ENCODE results near the gene E2F6. TPM values are rescaled to one million over a fixed set of nuclear protein-coding genes. Genes with fewer than 3 reads are reported as not detected.
"Not testable (repeated sequence)": the region's sequence is repeated elsewhere in the genome, so short reads cannot be mapped to it uniquely, and the experiment has no call there.

Gene E2F6
- total RNA-seq, 1 donor: 6.2 TPM

- DNase-seq (ENCODE audit: low read depth in 2 of 3, low spot score in 2 of 3): peak in 1 of 3 donors; percentile 4
These were observed 47.9 kb downstream of the E2F6 start for GRCh38 chr2:11417946-11418585.

GRCh38 chr2:11416931-11417330 lies 49.0 kb downstream of the E2F6 start:
- no peak for DNase-seq (ENCODE audit: low read depth in 2 of 3, low spot score in 2 of 3)

DNA sequence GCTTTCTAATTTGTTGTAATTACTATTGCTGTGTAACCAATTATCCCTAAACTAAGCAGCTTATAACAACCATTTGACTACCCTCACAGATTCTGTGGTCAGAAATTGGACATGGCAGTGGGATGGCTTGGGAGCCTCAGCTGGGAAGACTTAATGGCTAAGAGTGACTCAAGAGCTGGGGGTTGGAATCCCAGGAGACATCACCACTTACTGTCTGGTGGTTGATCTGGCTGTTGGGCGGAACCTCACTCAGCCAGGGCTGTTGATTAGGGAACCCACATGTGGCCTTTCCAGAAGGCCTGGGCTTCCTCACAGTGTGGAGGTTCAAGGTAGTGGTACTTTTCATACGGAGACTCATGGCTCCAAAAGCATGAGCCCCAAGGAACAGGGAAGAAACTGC lies 49.8 kb downstream of the E2F6 start:
- no peak for DNase-seq (ENCODE audit: low read depth in 2 of 3, low spot score in 2 of 3)

DNA sequence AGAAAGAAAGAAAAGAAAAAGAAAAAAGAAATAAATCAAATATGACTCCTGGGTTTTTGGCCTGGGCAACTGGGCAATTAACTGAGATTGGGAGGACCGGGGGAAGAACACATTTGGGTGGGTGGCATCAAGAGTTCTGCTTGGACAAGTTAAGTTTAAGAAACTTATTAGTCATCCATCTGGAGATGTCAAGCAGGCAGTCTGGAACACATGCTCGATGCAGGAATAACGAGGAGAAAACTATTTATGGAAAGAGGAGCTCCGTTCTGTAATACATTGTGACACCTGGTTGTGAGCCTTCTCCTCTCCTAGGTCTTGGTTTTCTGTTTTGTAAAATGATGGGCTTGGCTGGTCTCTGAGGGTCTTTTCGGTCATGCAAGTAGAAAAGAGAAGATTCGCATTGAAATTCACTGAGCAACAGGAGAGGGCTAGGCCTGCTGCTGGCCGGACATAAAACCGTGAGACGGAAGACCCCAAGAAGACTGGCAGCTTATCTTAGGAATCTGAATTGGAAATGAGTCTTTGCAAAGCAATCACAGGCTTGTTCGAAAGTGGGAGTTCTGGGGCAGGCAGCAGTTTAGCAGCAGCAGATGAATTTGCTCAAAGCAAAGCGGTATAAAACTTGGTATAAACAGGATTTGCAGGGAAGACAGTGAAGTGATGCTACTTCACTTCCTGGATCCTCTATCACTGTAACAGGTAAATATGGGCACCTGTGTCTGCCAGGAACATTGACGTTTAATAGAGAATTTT lies 51.4 kb downstream of the E2F6 start:
- no peak for DNase-seq (ENCODE audit: low read depth in 2 of 3, low spot score in 2 of 3)

- DNase-seq (ENCODE audit: low read depth in 2 of 3, low spot score in 2 of 3): no peak
These were observed 53.5 kb downstream of the E2F6 start for GRCh38 chr2:11412449-11412810.

DNA sequence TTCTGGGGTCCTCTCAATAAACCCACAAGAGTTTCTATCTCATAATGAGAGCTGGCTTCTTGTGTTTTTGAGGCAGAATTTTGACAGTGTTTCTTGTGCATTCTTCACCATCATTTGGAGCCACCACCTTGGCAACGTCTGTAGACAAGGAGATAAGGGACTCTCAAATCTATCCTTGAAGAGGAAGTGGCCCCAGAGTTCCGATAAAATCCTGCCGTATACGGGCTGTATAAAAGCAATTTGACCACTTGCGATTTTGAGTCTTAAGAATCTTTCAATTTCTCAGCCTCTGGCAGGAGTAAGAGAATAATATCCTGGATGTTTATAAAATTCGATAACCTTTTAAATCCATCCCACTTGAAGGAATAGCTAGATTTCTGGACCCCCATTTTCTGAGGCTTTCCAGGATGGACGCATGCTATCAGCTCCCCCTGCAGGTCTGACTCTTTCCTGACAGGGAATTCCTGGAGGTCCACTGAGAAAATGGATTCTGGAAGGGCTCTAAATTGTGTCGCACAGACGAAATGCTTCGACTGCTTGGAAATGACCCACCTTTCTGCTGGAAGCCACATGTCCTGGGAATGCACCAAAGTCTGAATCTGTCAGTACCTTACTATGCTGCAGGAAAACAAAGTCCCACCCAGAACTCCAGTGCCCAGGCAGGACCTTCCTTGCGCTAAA lies 54.1 kb downstream of the E2F6 start:
- DNase-seq (ENCODE audit: low read depth in 2 of 3, low spot score in 2 of 3): peak in 2 of 3 donors; percentile 16 to 35

GRCh38 chr2:11411244-11411643 lies 54.7 kb downstream of the E2F6 start:
- no peak for DNase-seq (ENCODE audit: low read depth in 2 of 3, low spot score in 2 of 3)

DNA sequence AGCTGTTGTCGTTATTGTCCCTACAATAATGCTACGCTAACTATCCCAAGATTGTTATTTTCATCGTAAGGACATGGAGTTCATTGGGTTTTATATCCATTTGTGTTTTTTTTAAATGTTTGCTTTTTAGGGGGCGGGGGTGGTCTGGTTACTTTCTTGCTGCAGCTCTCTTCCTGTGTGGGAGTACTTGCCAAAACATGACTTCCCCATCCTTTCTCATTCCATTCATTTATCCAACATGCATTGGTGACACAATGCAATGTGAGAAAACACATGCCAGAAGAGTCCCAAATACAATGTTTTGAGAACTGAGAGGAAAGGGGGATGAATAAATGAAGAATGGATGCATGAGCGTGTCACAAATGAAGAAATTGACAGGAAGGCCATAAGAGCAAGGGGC lies 55.9 kb downstream of the E2F6 start:
- DNase-seq (ENCODE audit: low read depth in 2 of 3, low spot score in 2 of 3): no peak

DNA sequence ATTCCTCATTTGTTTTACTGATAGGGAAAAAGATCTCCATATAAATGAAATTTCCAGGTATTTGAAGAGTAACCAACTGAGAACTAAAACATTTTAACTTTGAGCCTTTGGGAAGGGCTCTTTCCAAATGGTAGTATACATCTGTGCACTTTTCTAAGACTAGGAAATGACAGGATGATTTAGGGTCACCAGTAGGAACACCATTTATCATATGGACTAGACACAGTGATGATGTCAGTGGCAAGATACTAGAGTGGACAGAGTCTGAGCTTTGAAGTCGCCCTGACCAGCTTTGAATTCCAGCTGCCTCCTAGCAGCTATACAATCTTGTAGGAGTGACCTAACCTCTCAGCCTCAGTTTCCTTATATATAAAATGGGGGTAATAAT lies 56.4 kb downstream of the E2F6 start:
- no peak for DNase-seq (ENCODE audit: low read depth in 2 of 3, low spot score in 2 of 3)

DNA sequence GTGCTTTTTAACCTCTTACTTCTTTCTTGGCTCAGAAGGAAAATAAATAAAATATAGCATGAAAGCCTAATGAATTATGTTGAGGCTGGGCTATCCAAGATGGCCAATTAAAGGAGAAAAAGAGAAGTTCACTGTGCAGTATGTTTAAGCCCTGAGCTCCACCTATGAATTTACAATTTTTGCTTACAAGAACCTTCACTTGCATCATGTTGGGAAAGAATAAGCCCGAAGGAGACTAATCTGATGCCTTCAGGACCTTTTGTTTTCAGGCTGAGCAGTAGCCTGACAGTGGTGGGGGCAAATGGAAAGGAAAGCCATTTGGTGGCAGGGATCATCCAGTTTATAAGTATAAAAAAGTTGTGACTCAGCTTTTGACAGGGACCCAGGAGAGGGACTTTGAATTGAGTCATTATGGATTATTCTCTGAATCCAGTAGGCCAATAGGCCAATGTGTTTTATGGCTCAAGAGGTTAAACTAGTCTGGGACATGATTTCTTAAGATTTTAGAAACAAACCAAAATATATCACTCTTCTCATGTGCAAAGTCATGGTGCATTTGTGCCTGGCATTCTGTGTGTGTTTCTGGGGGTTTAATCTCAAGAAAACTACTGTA lies 56.9 kb downstream of the E2F6 start:
- no peak for DNase-seq (ENCODE audit: low read depth in 2 of 3, low spot score in 2 of 3)

DNA sequence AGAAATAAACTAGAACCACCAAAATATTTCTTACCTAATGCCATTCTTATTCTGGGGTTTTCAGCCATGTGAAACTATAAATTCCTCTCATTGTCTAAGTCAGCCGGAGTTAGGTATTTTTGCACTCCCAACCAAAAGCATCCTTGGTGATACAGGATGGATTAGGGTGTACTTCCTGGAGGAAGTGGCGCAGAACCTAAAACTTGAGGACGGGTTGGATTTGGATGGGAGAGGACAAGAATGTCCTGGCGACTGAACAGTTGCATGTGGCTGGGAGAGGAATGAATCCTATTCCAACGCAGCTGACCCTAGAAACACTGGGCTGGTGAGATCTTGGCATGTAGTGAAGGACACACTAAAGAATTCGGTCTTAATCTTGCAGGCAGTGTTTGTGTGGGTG lies 58.5 kb downstream of the E2F6 start:
- no peak for DNase-seq (ENCODE audit: low read depth in 2 of 3, low spot score in 2 of 3)

- no peak for DNase-seq (ENCODE audit: low read depth in 2 of 3, low spot score in 2 of 3)
These were observed 59.0 kb downstream of the E2F6 start for GRCh38 chr2:11406958-11407381.

DNA sequence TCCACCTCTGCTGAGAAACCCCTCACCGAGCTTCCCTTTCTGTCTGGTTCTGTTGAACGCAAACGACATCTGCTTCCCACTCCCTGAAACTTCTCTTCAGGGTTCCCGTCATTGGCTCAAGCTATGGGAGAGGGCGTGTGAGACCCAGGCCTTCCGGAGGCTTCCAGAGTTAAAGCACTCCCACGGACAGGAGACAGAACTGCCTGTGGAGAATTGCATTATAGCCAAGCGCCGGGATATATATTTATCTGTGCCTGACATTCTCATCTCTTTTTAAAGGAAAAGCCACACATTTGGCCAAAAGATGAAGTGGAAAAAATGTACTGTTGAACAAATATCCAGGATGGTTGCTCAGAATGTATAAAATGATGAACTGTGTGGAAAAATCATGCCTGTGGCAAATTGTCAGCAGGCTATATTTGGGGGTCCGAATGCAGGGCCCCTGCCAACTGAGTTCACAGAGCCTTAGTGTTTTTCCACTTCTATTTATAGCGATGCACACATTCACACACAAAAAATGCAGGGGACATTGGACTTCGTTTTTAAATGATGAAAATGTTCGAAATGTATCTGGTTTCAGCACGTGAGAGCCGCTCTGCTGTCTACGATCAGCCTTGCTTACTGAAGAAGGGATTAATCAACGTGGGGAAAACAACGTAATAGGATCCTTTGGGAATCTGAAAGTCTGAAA lies 59.5 kb downstream of the E2F6 start:
- no peak for DNase-seq (ENCODE audit: low read depth in 2 of 3, low spot score in 2 of 3)

- DNase-seq (ENCODE audit: low read depth in 2 of 3, low spot score in 2 of 3): no peak
These were observed 60.2 kb downstream of the E2F6 start for GRCh38 chr2:11405599-11406266.

- DNase-seq (ENCODE audit: low read depth in 2 of 3, low spot score in 2 of 3): not testable (repeated sequence)
These were observed 60.9 kb downstream of the E2F6 start for GRCh38 chr2:11405074-11405406.

DNA sequence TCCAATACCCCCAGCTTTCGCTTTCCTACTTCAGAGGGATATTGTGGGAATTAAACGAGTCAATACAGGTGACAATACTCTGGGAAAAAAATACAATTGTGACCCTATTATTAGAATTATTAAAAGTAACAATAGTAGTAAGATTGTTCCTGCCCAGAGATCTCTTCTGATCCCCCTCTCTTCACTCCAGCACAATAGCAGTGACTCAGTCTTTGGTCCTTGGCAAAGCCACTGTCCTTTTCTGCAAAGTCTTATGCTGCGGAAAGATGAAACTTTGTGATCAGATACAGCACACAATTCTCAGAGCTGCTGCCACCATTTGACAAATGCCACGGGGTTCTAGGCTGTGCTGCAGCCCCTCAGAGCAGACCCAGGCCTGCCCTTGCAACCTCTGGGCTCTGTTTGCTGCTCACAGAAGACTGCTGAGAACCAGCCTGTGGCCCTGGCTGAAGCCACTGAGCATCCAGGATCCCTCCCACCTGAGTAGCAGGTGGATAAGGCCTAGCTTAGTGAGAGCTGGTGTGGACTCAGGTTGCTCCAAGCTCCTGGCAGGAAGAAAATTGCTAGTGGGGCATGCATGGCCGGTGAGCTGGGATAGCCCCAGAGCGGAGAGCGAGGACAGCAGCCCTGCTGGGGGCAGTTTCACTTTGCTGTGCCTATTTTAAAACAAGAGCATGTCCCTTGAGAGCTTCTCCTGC lies 61.4 kb downstream of the E2F6 start:
- no peak for DNase-seq (ENCODE audit: low read depth in 2 of 3, low spot score in 2 of 3)

- DNase-seq (ENCODE audit: low read depth in 2 of 3, low spot score in 2 of 3): no peak
These were observed 63.5 kb downstream of the E2F6 start for GRCh38 chr2:11402436-11402835.

GRCh38 chr2:11399438-11399762 lies 66.6 kb downstream of the E2F6 start:
- no peak for DNase-seq (ENCODE audit: low read depth in 2 of 3, low spot score in 2 of 3)

DNA sequence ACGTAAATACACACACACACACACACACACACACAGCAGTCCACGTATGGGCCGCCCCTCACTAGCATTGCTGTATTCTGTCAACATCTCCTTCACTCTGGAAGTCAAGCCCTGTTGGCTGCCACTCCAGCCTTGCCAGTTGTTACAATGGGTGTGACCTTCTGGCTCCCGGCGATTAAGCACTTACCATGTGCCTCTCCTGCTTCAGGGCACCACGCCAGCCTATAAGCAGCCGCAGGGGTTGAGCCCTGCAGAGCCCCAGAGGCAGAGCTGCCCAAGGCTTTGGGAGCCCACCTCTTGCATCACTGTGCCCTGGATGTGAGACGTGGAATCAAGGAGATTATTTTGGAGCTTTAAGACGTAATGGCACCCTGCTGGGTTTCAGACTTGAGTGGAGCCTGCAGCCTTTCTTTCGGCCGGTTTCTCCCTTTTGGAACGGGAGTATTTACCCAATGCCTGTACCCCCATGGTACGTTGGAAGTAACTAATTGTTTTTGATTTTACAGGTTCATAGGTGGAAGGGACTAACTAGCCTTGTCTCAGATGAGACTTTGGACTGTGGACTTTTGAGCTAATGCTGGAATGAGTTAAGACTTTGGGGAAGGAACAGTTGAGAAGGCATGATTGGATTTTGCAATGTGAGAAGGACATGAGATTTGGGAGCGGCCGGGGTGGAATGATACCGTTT lies 67.1 kb downstream of the E2F6 start:
- no peak for DNase-seq (ENCODE audit: low read depth in 2 of 3, low spot score in 2 of 3)

DNA sequence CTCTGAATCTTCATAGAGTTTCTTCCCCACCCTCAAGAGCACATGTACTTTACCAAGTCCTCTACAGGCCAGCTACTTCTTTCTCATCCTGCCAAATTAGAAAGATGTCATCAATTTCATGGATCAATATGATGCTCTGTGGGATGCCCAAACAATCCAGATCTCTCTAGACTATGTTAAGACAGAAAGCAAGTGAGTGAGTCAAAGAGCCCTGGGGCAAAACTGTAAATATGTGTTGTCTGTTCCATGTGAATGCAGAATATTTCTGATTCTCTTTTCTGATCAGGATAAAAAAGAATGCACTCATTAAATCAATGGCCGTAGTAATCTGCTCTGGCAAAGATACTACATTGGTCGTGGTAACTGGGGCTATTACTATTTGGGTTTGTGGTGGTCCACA lies 68.4 kb downstream of the E2F6 start:
- DNase-seq (ENCODE audit: low read depth in 2 of 3, low spot score in 2 of 3): no peak

Measured in hematopoietic multipotent progenitor cell (in vitro differentiated cells).